Thoracic aorta (tissue), 2 donors: ENCODE measurements around the gene ADIRF. TPM values are rescaled to one million over a fixed set of nuclear protein-coding genes. Genes with fewer than 3 reads are reported as not detected.
A peak's percentile ranks its signal among the peaks of the same experiment; 100 is the strongest.
"Not testable (repeated sequence)": the region's sequence is repeated elsewhere in the genome, so short reads cannot be mapped to it uniquely, and the experiment has no call there.

Source experiments
- ATAC-seq: fragments of 150-250 bp; one replicate; pipeline ENCODE4 v1.8.0; 2017; ENCODE audit warnings: low read depth; ENCODE audit not compliant: insufficient number of reproducible peaks, low FRiP score
- DNase-seq: peaks from one replicate; pipeline ENCODE4 v3.0.0-alpha.2; 2020; ENCODE audit warnings: low spot score
- H3K27ac ChIP-seq, 2 donors: fragments of 200-600 bp; sonication (generic); 1 replicate in 1 of 2; 2 replicates in 1 of 2; pipeline ENCODE4 v1.5.1; 2016; ENCODE audit warnings: mild to moderate bottlenecking in 2 of 2, moderate library complexity in 2 of 2
- H3K27me3 ChIP-seq: fragments of 200-600 bp; sonication (generic); replicated peaks from 2 replicates; pipeline ENCODE4 v1.6.0; 2016; ENCODE audit warnings: mild to moderate bottlenecking; ENCODE audit not compliant: insufficient read depth
- H3K36me3 ChIP-seq: fragments of 200-600 bp; sonication (generic); one replicate; pipeline ENCODE4 v1.5.1; 2016
- H3K4me1 ChIP-seq, 2 donors: fragments of 200-600 bp; sonication (generic); 1 replicate in 1 of 2; 2 replicates in 1 of 2; pipeline versions ENCODE4 v1.5.1 to v1.6.0; 2016; ENCODE audit warnings: low read depth in 2 of 2, mild to moderate bottlenecking in 1 of 2; ENCODE audit not compliant: control insufficient read depth in 1 of 2
- H3K4me3 ChIP-seq: fragments of 200-600 bp; sonication (generic); 2 replicates; pipeline ENCODE4 v1.5.1; 2016; ENCODE audit warnings: mild to moderate bottlenecking
- H3K9me3 ChIP-seq: fragments of 200-600 bp; sonication (generic); 2 replicates; pipeline ENCODE4 v1.5.1; 2016
- CTCF ChIP-seq: fragments of 200-600 bp; sonication (generic); IDR thresholded peaks from one replicate; pipeline ENCODE4 v1.5.1; 2019; ENCODE audit warnings: antibody characterized with exemption
- total RNA-seq, 2 donors: library from RNA; depleted of rRNA; stranded (reverse); fragments of >200 nt; gene quantifications; one replicate each; pipeline versions ENCODE4 v1.1.0 to v1.2.3, GENCODE V29; 2016

Gene ADIRF
- total RNA-seq, 2 donors from 2014 or later = 318 to 644 TPM

GRCh38 chr10:86979296-86979818, 11.1 kb downstream of the ADIRF start:
- H3K27ac ChIP-seq = peak overlapping the region; percentile 86 to 96
- DNase-seq (no peak), ATAC-seq (no peak)
- no peaks in the 10 kb centered on the region for H3K9me3 ChIP-seq
- H3K27me3 ChIP-seq = no peaks in the 10 kb centered on the region
- peaks cover 25 to 42% of the 10 kb centered on the region in 2 donors for H3K4me1 ChIP-seq
- H3K36me3 ChIP-seq = no peaks in the 10 kb centered on the region
- no peak overlapping the region for H3K4me3 ChIP-seq
- TF ChIP-seq CTCF = no peak

DNA sequence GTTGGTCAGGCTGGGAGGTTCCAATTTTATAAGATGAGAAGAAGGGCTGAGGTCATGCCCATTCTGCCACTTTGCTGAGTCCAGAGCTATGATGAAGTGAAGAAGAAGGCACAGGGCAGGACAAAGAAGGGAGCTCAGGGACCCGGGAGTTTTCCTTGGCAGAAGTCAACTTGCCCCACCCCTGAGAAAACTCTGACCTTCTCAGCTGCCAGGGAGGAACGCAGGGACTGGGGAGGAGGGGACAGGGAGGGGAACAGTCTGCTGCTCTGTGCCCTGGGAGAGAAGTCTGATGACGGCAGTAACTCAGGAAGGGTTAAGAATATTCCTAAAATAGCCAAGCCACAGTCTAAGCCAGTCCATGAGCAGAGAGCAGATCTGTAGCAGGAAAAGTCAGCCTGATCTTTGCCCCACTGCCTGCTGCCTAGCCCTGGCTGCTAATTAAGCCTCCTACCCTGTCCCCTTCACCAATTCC, 11.7 kb downstream of the ADIRF start:
- H3K27ac ChIP-seq = peak overlapping the region; percentile 86 to 96
- H3K27me3 ChIP-seq = no peaks in the 10 kb centered on the region
- ATAC-seq (peak; percentile 63), DNase-seq (no peak)
- peak overlapping the region; percentile 38 for H3K4me3 ChIP-seq
- H3K9me3 ChIP-seq = no peaks in the 10 kb centered on the region
- no peaks in the 10 kb centered on the region for H3K36me3 ChIP-seq
- TF ChIP-seq CTCF = no peak
- H3K4me1 ChIP-seq = peaks cover 25 to 42% of the 10 kb centered on the region in 2 donors

DNA sequence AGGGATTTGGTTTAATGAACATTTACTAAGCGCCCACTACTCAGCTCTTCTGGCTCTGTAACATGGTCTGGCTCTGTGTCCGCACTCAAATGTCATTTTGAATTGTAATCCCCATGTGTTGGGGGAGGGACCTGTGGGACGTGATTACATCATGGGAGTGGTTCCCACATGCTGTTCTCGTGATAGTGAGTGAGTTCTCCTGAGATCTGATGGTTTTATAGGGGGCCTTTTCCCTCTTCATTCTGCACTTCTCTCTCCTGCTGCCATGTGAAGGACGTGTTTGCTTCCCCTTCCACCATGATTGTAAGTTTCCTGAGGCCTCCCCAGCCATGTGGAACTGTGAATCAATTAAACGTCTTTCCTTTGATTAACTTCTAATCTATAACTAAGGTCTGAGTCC, 12.7 kb downstream of the ADIRF start:
- Histone ChIP-seq H3K4me1 (peaks cover 25 to 42% of the 10 kb centered on the region in 2 donors), H3K27ac (peak overlapping the region; percentile 86 to 96)
- H3K4me3 ChIP-seq, DNase-seq, H3K27me3 ChIP-seq, H3K36me3 ChIP-seq, ATAC-seq, H3K9me3 ChIP-seq: not testable (repeated sequence)

GRCh38 chr10:86981716-86982115, 13.4 kb downstream of the ADIRF start:
- no peaks in the 10 kb centered on the region for H3K9me3 ChIP-seq
- H3K4me3 ChIP-seq = no peak overlapping the region
- DNase-seq (no peak), ATAC-seq (no peak)
- no peaks in the 10 kb centered on the region for H3K36me3 ChIP-seq
- peaks cover 25 to 42% of the 10 kb centered on the region in 2 donors for H3K4me1 ChIP-seq
- TF ChIP-seq CTCF = no peak
- H3K27ac ChIP-seq = peak overlapping the region; percentile 86 to 96
- no peaks in the 10 kb centered on the region for H3K27me3 ChIP-seq

- not testable (repeated sequence) for H3K9me3 ChIP-seq, H3K36me3 ChIP-seq, H3K27ac ChIP-seq, H3K27me3 ChIP-seq, ATAC-seq, H3K4me3 ChIP-seq, DNase-seq
- peaks cover 18 to 34% of the 10 kb centered on the region in 2 donors for H3K4me1 ChIP-seq
Observed at GRCh38 chr10:86984498-86984897, 16.2 kb downstream of the ADIRF start.

GRCh38 chr10:86988520-86988919, 20.2 kb downstream of the ADIRF start:
- peaks cover 9% of the 10 kb centered on the region for H3K36me3 ChIP-seq
- H3K27ac ChIP-seq = no peak overlapping the region
- H3K27me3 ChIP-seq = no peaks in the 10 kb centered on the region
- TF ChIP-seq CTCF = no peak
- ATAC-seq = no peak
- no peaks in the 10 kb centered on the region for H3K9me3 ChIP-seq
- H3K4me3 ChIP-seq = no peak overlapping the region
- no peak for DNase-seq
- peaks cover 0 to 12% of the 10 kb centered on the region in 2 donors for H3K4me1 ChIP-seq

GRCh38 chr10:86991362-86991761, 23.1 kb downstream of the ADIRF start:
- Histone ChIP-seq H3K36me3 (peaks cover 11% of the 10 kb centered on the region), H3K4me1 (peaks cover 0 to 12% of the 10 kb centered on the region in 2 donors)
- DNase-seq, H3K9me3 ChIP-seq, ATAC-seq, H3K4me3 ChIP-seq, H3K27ac ChIP-seq, H3K27me3 ChIP-seq: not testable (repeated sequence)
